H1 (cell line): ENCODE measurements around the gene NINJ2. TPM values are rescaled to one million over a fixed set of nuclear protein-coding genes. Genes with fewer than 3 reads are reported as not detected.

Source experiments
- EZH2 ChIP-seq: fragments of 200-600 bp; sonication (generic); IDR thresholded peaks from 2 replicates; pipeline ENCODE4 v1.7.1; 2012; ENCODE audit warnings: low read depth, mild to moderate bottlenecking, moderate library complexity, low read length, inconsistent platforms; ENCODE audit not compliant: severe bottlenecking
- HDAC2 ChIP-seq, 2 experiments: fragments of 300-600 bp in 1 of 2; sonication (generic) in 1 of 2; IDR thresholded peaks; 2 replicates each; pipeline ENCODE4 v1.6.1; 2011 to 2012; ENCODE audit warnings: low read depth in 2 of 2, low read length in 2 of 2, mild to moderate bottlenecking in 2 of 2, moderate library complexity in 2 of 2, borderline replicate concordance in 1 of 2, inconsistent platforms in 1 of 2
- POLR2A ChIP-seq, 2 experiments: IDR thresholded peaks; 1 replicate in 1 of 2; 2 replicates in 1 of 2; pipeline ENCODE4 v1.6.1; 2011; ENCODE audit warnings: low read depth in 2 of 2, low read length in 2 of 2, mild to moderate bottlenecking in 2 of 2; ENCODE audit errors: control extremely low read depth in 1 of 2
- SAP30 ChIP-seq: fragments of 300-600 bp; sonication (generic); IDR thresholded peaks from 2 replicates; pipeline ENCODE4 v1.7.1; 2012; ENCODE audit warnings: low read length, moderate library complexity, mild to moderate bottlenecking, inconsistent platforms; ENCODE audit not compliant: insufficient read depth, insufficient replicate concordance
- TEAD4 ChIP-seq: IDR thresholded peaks from 2 replicates; pipeline ENCODE4 v1.6.1; 2012; ENCODE audit warnings: low read depth, low read length, inconsistent platforms, mixed read lengths
- USF2 ChIP-seq: IDR thresholded peaks from 2 replicates; pipeline ENCODE4 v1.6.1; 2011; ENCODE audit warnings: low read length, improper control_type of control experiment
- YY1 ChIP-seq: IDR thresholded peaks from 2 replicates; pipeline ENCODE4 v1.6.1; 2011; ENCODE audit warnings: low read depth, mild to moderate bottlenecking, low read length
- polyA plus RNA-seq, 7 experiments: library from polyadenylated mRNA; depleted of rRNA in 3 of 7; stranded (reverse) in 5 of 7; unstranded in 2 of 7; fragments of >200 nt in 5 of 7; fragments of 200-250 nt in 2 of 7; gene quantifications; 1 replicate in 5 of 7; 2 replicates in 1 of 7; 4 replicates in 1 of 7; pipeline versions ENCODE4 v1.2.1 to v1.2.3, GENCODE V29; 2011 to 2013; ENCODE audit warnings: missing spikeins in 2 of 7, mixed read lengths in 2 of 7
- total RNA-seq: library from RNA; stranded (reverse); fragmentation: NEBNext Ultra II Directional; extraction: Animal tissue kit (Norgen Biotek cat#: 25700); gene quantifications from 2 replicates; pipeline ENCODE4 v1.2.1, GENCODE V29; 2021
- TF ChIP-seq, protein P1 (sequence below): fragments of 300-600 bp; sonication (generic); IDR thresholded peaks from 2 replicates; pipeline ENCODE4 v1.7.1; 2012; ENCODE audit warnings: low read length, moderate library complexity, mild to moderate bottlenecking, inconsistent platforms; ENCODE audit not compliant: insufficient replicate concordance

Gene NINJ2
- total and polyA plus RNA-seq, 2 of the 8 experiments (the other 6 are each of a cell fraction or from before 2014, with no cell fraction given): 1.4 TPM; not detected in 1

GRCh38 chr12:581321-581720 is 81.9 kb downstream of the NINJ2 start (continued):
- TF ChIP-seq USF2: no peak
- TF ChIP-seq HDAC2 (IDR thresholded peaks at IDR 0.05; ENCODE audit: borderline replicate concordance in 1 of 2, low read depth in 2 of 2, low read length in 2 of 2): no peak
- TF ChIP-seq EZH2: no peak
- no peak for TF ChIP-seq TEAD4
- no peak for TF ChIP-seq SAP30
- TF ChIP-seq POLR2A (IDR thresholded peaks at IDR 0.05; ENCODE audit: control extremely low read depth in 1 of 2, low read depth in 2 of 2, low read length in 2 of 2): no peak
- TF ChIP-seq, protein P1, sequence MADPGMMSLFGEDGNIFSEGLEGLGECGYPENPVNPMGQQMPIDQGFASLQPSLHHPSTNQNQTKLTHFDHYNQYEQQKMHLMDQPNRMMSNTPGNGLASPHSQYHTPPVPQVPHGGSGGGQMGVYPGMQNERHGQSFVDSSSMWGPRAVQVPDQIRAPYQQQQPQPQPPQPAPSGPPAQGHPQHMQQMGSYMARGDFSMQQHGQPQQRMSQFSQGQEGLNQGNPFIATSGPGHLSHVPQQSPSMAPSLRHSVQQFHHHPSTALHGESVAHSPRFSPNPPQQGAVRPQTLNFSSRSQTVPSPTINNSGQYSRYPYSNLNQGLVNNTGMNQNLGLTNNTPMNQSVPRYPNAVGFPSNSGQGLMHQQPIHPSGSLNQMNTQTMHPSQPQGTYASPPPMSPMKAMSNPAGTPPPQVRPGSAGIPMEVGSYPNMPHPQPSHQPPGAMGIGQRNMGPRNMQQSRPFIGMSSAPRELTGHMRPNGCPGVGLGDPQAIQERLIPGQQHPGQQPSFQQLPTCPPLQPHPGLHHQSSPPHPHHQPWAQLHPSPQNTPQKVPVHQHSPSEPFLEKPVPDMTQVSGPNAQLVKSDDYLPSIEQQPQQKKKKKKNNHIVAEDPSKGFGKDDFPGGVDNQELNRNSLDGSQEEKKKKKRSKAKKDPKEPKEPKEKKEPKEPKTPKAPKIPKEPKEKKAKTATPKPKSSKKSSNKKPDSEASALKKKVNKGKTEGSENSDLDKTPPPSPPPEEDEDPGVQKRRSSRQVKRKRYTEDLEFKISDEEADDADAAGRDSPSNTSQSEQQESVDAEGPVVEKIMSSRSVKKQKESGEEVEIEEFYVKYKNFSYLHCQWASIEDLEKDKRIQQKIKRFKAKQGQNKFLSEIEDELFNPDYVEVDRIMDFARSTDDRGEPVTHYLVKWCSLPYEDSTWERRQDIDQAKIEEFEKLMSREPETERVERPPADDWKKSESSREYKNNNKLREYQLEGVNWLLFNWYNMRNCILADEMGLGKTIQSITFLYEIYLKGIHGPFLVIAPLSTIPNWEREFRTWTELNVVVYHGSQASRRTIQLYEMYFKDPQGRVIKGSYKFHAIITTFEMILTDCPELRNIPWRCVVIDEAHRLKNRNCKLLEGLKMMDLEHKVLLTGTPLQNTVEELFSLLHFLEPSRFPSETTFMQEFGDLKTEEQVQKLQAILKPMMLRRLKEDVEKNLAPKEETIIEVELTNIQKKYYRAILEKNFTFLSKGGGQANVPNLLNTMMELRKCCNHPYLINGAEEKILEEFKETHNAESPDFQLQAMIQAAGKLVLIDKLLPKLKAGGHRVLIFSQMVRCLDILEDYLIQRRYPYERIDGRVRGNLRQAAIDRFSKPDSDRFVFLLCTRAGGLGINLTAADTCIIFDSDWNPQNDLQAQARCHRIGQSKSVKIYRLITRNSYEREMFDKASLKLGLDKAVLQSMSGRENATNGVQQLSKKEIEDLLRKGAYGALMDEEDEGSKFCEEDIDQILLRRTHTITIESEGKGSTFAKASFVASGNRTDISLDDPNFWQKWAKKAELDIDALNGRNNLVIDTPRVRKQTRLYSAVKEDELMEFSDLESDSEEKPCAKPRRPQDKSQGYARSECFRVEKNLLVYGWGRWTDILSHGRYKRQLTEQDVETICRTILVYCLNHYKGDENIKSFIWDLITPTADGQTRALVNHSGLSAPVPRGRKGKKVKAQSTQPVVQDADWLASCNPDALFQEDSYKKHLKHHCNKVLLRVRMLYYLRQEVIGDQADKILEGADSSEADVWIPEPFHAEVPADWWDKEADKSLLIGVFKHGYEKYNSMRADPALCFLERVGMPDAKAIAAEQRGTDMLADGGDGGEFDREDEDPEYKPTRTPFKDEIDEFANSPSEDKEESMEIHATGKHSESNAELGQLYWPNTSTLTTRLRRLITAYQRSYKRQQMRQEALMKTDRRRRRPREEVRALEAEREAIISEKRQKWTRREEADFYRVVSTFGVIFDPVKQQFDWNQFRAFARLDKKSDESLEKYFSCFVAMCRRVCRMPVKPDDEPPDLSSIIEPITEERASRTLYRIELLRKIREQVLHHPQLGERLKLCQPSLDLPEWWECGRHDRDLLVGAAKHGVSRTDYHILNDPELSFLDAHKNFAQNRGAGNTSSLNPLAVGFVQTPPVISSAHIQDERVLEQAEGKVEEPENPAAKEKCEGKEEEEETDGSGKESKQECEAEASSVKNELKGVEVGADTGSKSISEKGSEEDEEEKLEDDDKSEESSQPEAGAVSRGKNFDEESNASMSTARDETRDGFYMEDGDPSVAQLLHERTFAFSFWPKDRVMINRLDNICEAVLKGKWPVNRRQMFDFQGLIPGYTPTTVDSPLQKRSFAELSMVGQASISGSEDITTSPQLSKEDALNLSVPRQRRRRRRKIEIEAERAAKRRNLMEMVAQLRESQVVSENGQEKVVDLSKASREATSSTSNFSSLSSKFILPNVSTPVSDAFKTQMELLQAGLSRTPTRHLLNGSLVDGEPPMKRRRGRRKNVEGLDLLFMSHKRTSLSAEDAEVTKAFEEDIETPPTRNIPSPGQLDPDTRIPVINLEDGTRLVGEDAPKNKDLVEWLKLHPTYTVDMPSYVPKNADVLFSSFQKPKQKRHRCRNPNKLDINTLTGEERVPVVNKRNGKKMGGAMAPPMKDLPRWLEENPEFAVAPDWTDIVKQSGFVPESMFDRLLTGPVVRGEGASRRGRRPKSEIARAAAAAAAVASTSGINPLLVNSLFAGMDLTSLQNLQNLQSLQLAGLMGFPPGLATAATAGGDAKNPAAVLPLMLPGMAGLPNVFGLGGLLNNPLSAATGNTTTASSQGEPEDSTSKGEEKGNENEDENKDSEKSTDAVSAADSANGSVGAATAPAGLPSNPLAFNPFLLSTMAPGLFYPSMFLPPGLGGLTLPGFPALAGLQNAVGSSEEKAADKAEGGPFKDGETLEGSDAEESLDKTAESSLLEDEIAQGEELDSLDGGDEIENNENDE: no peak
- no peak for TF ChIP-seq YY1
- TF ChIP-seq, all 59 proteins: peak for 0
